K562 (cell line): ENCODE measurements around the gene USP44. TPM values are rescaled to one million over a fixed set of nuclear protein-coding genes. Genes with fewer than 3 reads are reported as not detected.

Experiments used
- ATAC-seq: fragments of 200-7000 bp; cut with Tn5 transposase; 3 replicates; pipeline ENCODE4 v1.9.1; 2020; ENCODE audit warnings: moderate library complexity
- BruUV-seq: library from RNA; stranded (reverse); fragments of 400-500 nt; replicated peaks from 2 replicates; lab custom pipeline; 2021; lab: Mats Ljungman, UMichigan
- CTCF ChIA-PET: fragments of 300-600 bp; formaldehyde crosslinking; extraction: SDS; loops from one replicate; lab custom pipeline; 2021; ENCODE audit warnings: low intra/inter-chr PET ratio; lab: Yijun Ruan, JAX
- POLR2A ChIA-PET: fragments of 300-600, 350-650 bp; sonication (Branson Sonifier 250); formaldehyde crosslinking; extraction: SDS; loops from one replicate; lab custom pipeline; 2021; ENCODE audit warnings: antibody characterized with exemption, inconsistent platforms; lab: Yijun Ruan, JAX
- DNase-seq, 4 experiments: peaks; one replicate each; pipeline versions ENCODE4 v3.0.0 to v3.0.0-alpha.2; 2011 to 2018; ENCODE audit warnings: low spot score in 3 of 4, mixed read lengths in 3 of 4; ENCODE audit errors: extremely low read depth in 1 of 4
- FAIRE-seq: peaks from 2 replicates; lab custom pipeline; 2011; peaks lifted over from hg19 to GRCh38; lab: Jason Lieb, UNC
- H2AFZ ChIP-seq: 2 replicates; pipeline ENCODE4 v1.6.0; 2011; ENCODE audit warnings: low read depth, low read length, control low read depth, inconsistent platforms
- H3K27ac ChIP-seq: fragments of 200-600 bp; 3 replicates; pipeline ENCODE4 v1.8.0; 2011; ENCODE audit warnings: low read depth, mild to moderate bottlenecking, control low read depth, inconsistent platforms, low read length, moderate library complexity, mixed read lengths; ENCODE audit errors: extremely low read depth
- H3K27me3 ChIP-seq, 2 experiments: fragments of 300-600 bp in 1 of 2; 2 replicates in 1 of 2; 3 replicates in 1 of 2; pipeline versions ENCODE4 v1.6.0 to v1.8.0; 2011; ENCODE audit warnings: inconsistent platforms in 2 of 2, low read length in 2 of 2, mild to moderate bottlenecking in 1 of 2, mixed read lengths in 1 of 2, moderate library complexity in 1 of 2; ENCODE audit not compliant: control insufficient read depth in 2 of 2, insufficient read depth in 2 of 2
- H3K36me3 ChIP-seq: fragments of 300-600 bp; 3 replicates; pipeline ENCODE4 v1.8.0; 2011; ENCODE audit warnings: mild to moderate bottlenecking, low read length, inconsistent platforms; ENCODE audit not compliant: control insufficient read depth, insufficient read depth
- H3K4me1 ChIP-seq, 2 experiments: fragments of 200-600 bp in 1 of 2; replicated peaks in 1 of 2; 2 replicates in 1 of 2; 3 replicates in 1 of 2; pipeline versions ENCODE4 v1.5.1 to v1.8.0; 2011; ENCODE audit warnings: inconsistent platforms in 2 of 2, low read length in 2 of 2, mild to moderate bottlenecking in 1 of 2, mixed read lengths in 1 of 2, moderate library complexity in 1 of 2; ENCODE audit not compliant: control insufficient read depth in 2 of 2, insufficient read depth in 2 of 2
- H3K4me2 ChIP-seq: 2 replicates; pipeline ENCODE4 v1.6.1; 2011; ENCODE audit warnings: low read length, control low read depth, inconsistent platforms, mixed read lengths; ENCODE audit not compliant: insufficient read depth
- H3K4me3 ChIP-seq: fragments of 200-600 bp; sonication (generic), shearing (Covaris generic); 2 replicates; pipeline ENCODE4 v1.5.1; 2016; ENCODE audit warnings: control low read depth, inconsistent platforms
- H3K79me2 ChIP-seq: fragments of 200-600 bp; 3 replicates; pipeline ENCODE4 v1.8.0; 2011; ENCODE audit warnings: low read length, inconsistent platforms; ENCODE audit not compliant: control insufficient read depth, insufficient read depth
- H3K9ac ChIP-seq, 2 experiments: 2 replicates each; pipeline versions ENCODE4 v1.6.0 to v1.6.1; 2011; ENCODE audit warnings: low read depth in 2 of 2, low read length in 2 of 2, control low read depth in 1 of 2, inconsistent platforms in 1 of 2, mild to moderate bottlenecking in 1 of 2, mixed read lengths in 1 of 2; ENCODE audit not compliant: insufficient read depth in 1 of 2
- H3K9me1 ChIP-seq: one replicate; pipeline ENCODE4 v1.6.0; 2011; ENCODE audit warnings: inconsistent platforms, mild to moderate bottlenecking, low read length, moderate library complexity; ENCODE audit not compliant: control insufficient read depth, insufficient read depth
- H3K9me3 ChIP-seq: replicated peaks from 2 replicates; pipeline ENCODE4 v1.5.1; 2011; ENCODE audit warnings: low read depth, low read length, inconsistent platforms; ENCODE audit not compliant: control insufficient read depth, insufficient read depth
- H4K20me1 ChIP-seq: replicated peaks from 2 replicates; pipeline ENCODE4 v1.6.1; 2011; ENCODE audit warnings: low read length, inconsistent platforms, mixed read lengths; ENCODE audit not compliant: control insufficient read depth, insufficient read depth
- ARNT ChIP-seq, 2 experiments: fragments of 450-650 bp; IDR thresholded peaks; 2 replicates each; pipeline ENCODE4 v1.6.1; 2016; ENCODE audit warnings: mild to moderate bottlenecking in 1 of 2
- BRCA1 ChIP-seq, 2 experiments: fragments of 450-650 bp in 1 of 2; sonication (generic) in 1 of 2; formaldehyde crosslinking in 1 of 2; IDR thresholded peaks; 2 replicates each; pipeline versions ENCODE4 v1.5.0 to v1.6.1; 2017 to 2020; ENCODE audit warnings: mild to moderate bottlenecking in 1 of 2, missing genetic modification reagents in 1 of 2
- BRF2 ChIP-seq: IDR thresholded peaks from 3 replicates; pipeline ENCODE4 v1.6.1; 2011; ENCODE audit warnings: borderline replicate concordance, mild to moderate bottlenecking; ENCODE audit not compliant: insufficient read length, insufficient read depth
- CBX3 ChIP-seq, 2 experiments: IDR thresholded peaks; 1 replicate in 1 of 2; 2 replicates in 1 of 2; pipeline ENCODE4 v1.6.1; 2012; ENCODE audit warnings: inconsistent platforms in 2 of 2, low read length in 2 of 2, borderline replicate concordance in 1 of 2, control low read depth in 1 of 2
- DEAF1 ChIP-seq: fragments of 450-650 bp; formaldehyde crosslinking; IDR thresholded peaks from 2 replicates; pipeline ENCODE4 v1.4.0; 2020; ENCODE audit warnings: mild to moderate bottlenecking, moderate library complexity
- LARP7 ChIP-seq: fragments of 450-650 bp; IDR thresholded peaks from 2 replicates; pipeline ENCODE4 v1.6.1; 2016
- MITF ChIP-seq: IDR thresholded peaks from 2 replicates; pipeline ENCODE4 v1.6.1; 2014; ENCODE audit warnings: antibody characterized with exemption
- MTA3 ChIP-seq: fragments of 450-650 bp; formaldehyde crosslinking; IDR thresholded peaks from 2 replicates; pipeline ENCODE4 v1.6.1; 2017; ENCODE audit warnings: mild to moderate bottlenecking, borderline replicate concordance
- NR2C2 ChIP-seq, 2 experiments: fragments of 200-800 bp in 1 of 2; sonication (Bioruptor generic) in 1 of 2; sonication (generic) in 1 of 2; formaldehyde crosslinking in 1 of 2; IDR thresholded peaks; 2 replicates each; pipeline versions ENCODE4 v1.6.1 to v1.8.0; 2016 to 2022; ENCODE audit warnings: mild to moderate bottlenecking in 1 of 2, missing compliant biosample characterization in 1 of 2, missing genetic modification characterization in 1 of 2, missing genetic modification reagents in 1 of 2
- SIN3A ChIP-seq, 2 experiments: fragments of 150-350 bp in 1 of 2; IDR thresholded peaks; 2 replicates each; pipeline ENCODE4 v1.6.1; 2011 to 2016; ENCODE audit warnings: borderline replicate concordance in 2 of 2, low read depth in 2 of 2, low read length in 2 of 2, mild to moderate bottlenecking in 2 of 2, moderate library complexity in 2 of 2; ENCODE audit not compliant: control insufficient read depth in 1 of 2
- SIRT6 ChIP-seq: IDR thresholded peaks from one replicate; pipeline ENCODE4 v1.6.1; 2012; ENCODE audit warnings: low read depth, mild to moderate bottlenecking, control low read depth, inconsistent platforms, low read length, moderate library complexity
- ZNF431 ChIP-seq: sonication (generic); formaldehyde crosslinking; IDR thresholded peaks from 2 replicates; pipeline ENCODE4 v1.8.0; 2022; ENCODE audit warnings: mild to moderate bottlenecking, missing genetic modification reagents
- ZSCAN29 ChIP-seq: fragments of 450-650 bp; IDR thresholded peaks from 2 replicates; pipeline ENCODE4 v1.6.1; 2017
- WGBS: fragments of 100-300 bp; shearing (Covaris generic); methylation state at CpG from one replicate; pipeline ENCODE4 v1.1.6; 2016; ENCODE audit warnings: low coverage, mixed read lengths; ENCODE audit not compliant: insufficient coverage; ENCODE audit errors: missing lambda C conversion rate; 5-methylcytosine and 5-hydroxymethylcytosine counted together
- in situ Hi-C: fragments of 300-500 bp; cut with MboI; formaldehyde crosslinking; loops from 4 replicates; pipeline ENCODE4 v1.15.0; 2018; ENCODE audit warnings: inconsistent platforms, mixed read lengths
- intact Hi-C: fragments of 100-400 bp; cut with micrococcal nuclease; formaldehyde crosslinking; loops from 2 replicates; pipeline ENCODE4 v1.14.2; 2022
- polyA plus RNA-seq, 8 experiments: library from polyadenylated mRNA; depleted of rRNA in 4 of 8; stranded (reverse) in 5 of 8; unstranded in 3 of 8; fragments of >200 nt; fragmentation: Nextera tagmentation in 2 of 8; fragmentation: Illumina TruSeq in 1 of 8; extraction: Ambion mirVana in 2 of 8; extraction: Trizol in 1 of 8; gene quantifications; 2 replicates each; pipeline versions ENCODE4 v1.2.1 to v1.2.3, GENCODE V29; 2011 to 2014; ENCODE audit warnings: inconsistent platforms in 1 of 8, missing spikeins in 1 of 8
- total RNA-seq, 7 experiments: library from RNA; depleted of rRNA in 6 of 7; stranded (reverse); fragments of >200 nt in 6 of 7; fragmentation: Illumina TruSeq in 2 of 7; extraction: Trizol in 2 of 7; gene quantifications; 2 replicates each; pipeline versions ENCODE4 v1.2.1 to v1.2.3, GENCODE V29; 2011 to 2021; ENCODE audit warnings: low replicate concordance in 1 of 7

Gene USP44
- total and polyA plus RNA-seq, 9 of the 15 experiments (the other 6 are each of a cell fraction or from before 2014, with no cell fraction given), result 2.1 to 5.7 (median 2.8) TPM

- peak; percentile 96 for TF ChIP-seq ZSCAN29
Observed at GRCh38 chr12:95474660-95474958, 76.7 kb downstream of the USP44 start (continued).

- in situ Hi-C loops (no loop called here), intact Hi-C loops (loop anchor here (10.0 kb wide), 1 partner anchor 259 kb away; the partner anchor contains the start of genes FGD6 and VEZT)
- no peaks in the 10 kb centered on the region for H3K27me3 ChIP-seq
- POLR2A ChIA-PET, result interaction anchor here (0.5 to 2.2 kb wide), 28 partner anchors 8 to 1689 kb away, joined by 3 to 29 read pairs (median 4); partner anchors contain the start of genes FGD6, NDUFA12, NR2C1 and VEZT
- peaks cover 0 to 4% of the 10 kb centered on the region in 2 experiments; a peak in 2 of 5 replicates for H3K4me1 ChIP-seq
- H3K36me3 ChIP-seq, result peaks cover 40% of the 10 kb centered on the region
- DNase-seq (peak; percentile 89 to 96 (median 92)), FAIRE-seq (peak; percentile 91), ATAC-seq (peak; percentile 99)
- H3K27ac ChIP-seq, result peak within 1 kb of the TSS; percentile 87
- no peaks in the 10 kb centered on the region for H3K9me1 ChIP-seq
- peak within 1 kb of the TSS; percentile 97 for H2AFZ ChIP-seq
- peaks cover 57% of the 10 kb centered on the region for H3K79me2 ChIP-seq
- no peaks in the 10 kb centered on the region for H3K9me3 ChIP-seq
- CTCF ChIA-PET, result no interaction called here
- H3K4me2 ChIP-seq, result peak within 1 kb of the TSS; percentile 83
- TSS peak; percentile 64 for BruUV-seq
- peak within 1 kb of the TSS; percentile 86 for H3K4me3 ChIP-seq
- H4K20me1 ChIP-seq, result no peaks in the 10 kb centered on the region
- WGBS, result under 1% methylated on average over 48 of the region's 49 CpGs
- H3K9ac ChIP-seq, result peak within 1 kb of the TSS; percentile 97 to 98
- TF ChIP-seq MTA3 (peak; percentile 55; the same call in 1 of the 2 replicates), BRCA1 (IDR thresholded peaks at IDR 0.05) (no peak), BRCA1 (CRISPR knock-in tag; IDR thresholded peaks at IDR 0.05) (0 out of 2 replicates have a peak, but pooled peaks have one; percentile 27), CBX3 (IDR thresholded peaks at IDR 0.05; ENCODE audit: borderline replicate concordance in 1 of 2, low read length in 2 of 2) (peak in 1 of 2 experiments; percentile 40; a peak in 1 of 3 replicates), MITF (0 out of 2 replicates have a peak, but pooled peaks have one; percentile 20), BRF2 (no peak), LARP7 (no peak), ARNT (IDR thresholded peaks at IDR 0.05) (no peak), SIN3A (IDR thresholded peaks at IDR 0.05; ENCODE audit: borderline replicate concordance in 2 of 2, control insufficient read depth in 1 of 2, low read depth in 2 of 2, low read length in 2 of 2) (peak; percentile 36 to 53; a peak in 1 of 4 replicates), ZNF431 (peak; percentile 49; the same call in 1 of the 2 replicates), SIRT6 (no peak), DEAF1 (peak; percentile 81), NR2C2 (CRISPR knock-in tag; IDR thresholded peaks at IDR 0.05) (no peak), NR2C2 (tag; IDR thresholded peaks at IDR 0.05) (peak; percentile 52; the same call in 1 of the 2 replicates)
Observed at GRCh38 chr12:95473884-95474659, 77.2 kb downstream of the USP44 start, which contains the start of gene METAP2. Gene METAP2, plus strand, starts transcription at chr12:95474152. Its CDS starts 28 bp downstream, at chr12:95474180.
